GM12892 (cell line): ENCODE measurements around the gene ULK1.

ENCODE experiments used
- DNase-seq: peaks from one replicate; pipeline ENCODE4 v3.0.0; 2011; ENCODE audit not compliant: insufficient read length
- FAIRE-seq: peaks from 2 replicates; lab custom pipeline; 2011; peaks lifted over from hg19 to GRCh38; lab: Jason Lieb, UNC
- POLR2A ChIP-seq: IDR thresholded peaks from 2 replicates; pipeline ENCODE4 v1.6.1; 2011; ENCODE audit warnings: low read depth, low read length, control low read depth
- POLR2AphosphoS5 ChIP-seq: IDR thresholded peaks from 2 replicates; pipeline ENCODE4 v1.6.1; 2011; ENCODE audit warnings: low read depth, low read length, control low read depth
- TAF1 ChIP-seq: IDR thresholded peaks from 2 replicates; pipeline ENCODE4 v1.6.1; 2011; ENCODE audit warnings: low read depth, mild to moderate bottlenecking, control low read depth, low read length, borderline replicate concordance

ULK1 gene

DNA sequence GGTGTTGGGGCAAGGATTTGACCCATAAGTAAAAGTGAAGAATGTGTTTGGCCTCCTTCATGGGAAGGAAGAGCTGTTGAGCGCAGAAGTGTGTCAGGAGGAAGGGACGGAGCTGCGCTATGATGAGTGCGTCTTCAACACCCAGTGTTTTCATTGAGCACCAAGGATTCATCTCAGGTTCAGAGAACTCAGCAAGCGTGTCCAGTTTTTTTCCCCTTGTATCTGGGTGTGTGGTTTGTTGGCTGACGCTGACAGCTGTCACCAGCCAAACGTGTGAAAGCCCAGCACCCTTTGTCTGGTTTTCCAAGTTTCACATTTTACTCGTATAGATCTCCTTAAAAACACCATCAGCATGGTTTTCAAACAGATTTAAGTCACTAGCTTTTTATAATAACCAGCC lies 67.6 kb downstream of the ULK1 start:
- DNase-seq (no peak), FAIRE-seq (no peak)
- no peak for TF ChIP-seq TAF1
- no peak for TF ChIP-seq POLR2AphosphoS5
- TF ChIP-seq POLR2A: no peak

GRCh38 chr12:131963381-131963780 lies 69.0 kb downstream of the ULK1 start:
- TF ChIP-seq POLR2AphosphoS5: no peak
- TF ChIP-seq TAF1: no peak
- no peak for TF ChIP-seq POLR2A
- DNase-seq (no peak), FAIRE-seq (no peak)

- TF ChIP-seq POLR2AphosphoS5 (no peak), TAF1 (no peak), POLR2A (no peak)
- no peak for FAIRE-seq
Measured at GRCh38 chr12:131965073-131965472, 70.7 kb downstream of the ULK1 start.

DNA sequence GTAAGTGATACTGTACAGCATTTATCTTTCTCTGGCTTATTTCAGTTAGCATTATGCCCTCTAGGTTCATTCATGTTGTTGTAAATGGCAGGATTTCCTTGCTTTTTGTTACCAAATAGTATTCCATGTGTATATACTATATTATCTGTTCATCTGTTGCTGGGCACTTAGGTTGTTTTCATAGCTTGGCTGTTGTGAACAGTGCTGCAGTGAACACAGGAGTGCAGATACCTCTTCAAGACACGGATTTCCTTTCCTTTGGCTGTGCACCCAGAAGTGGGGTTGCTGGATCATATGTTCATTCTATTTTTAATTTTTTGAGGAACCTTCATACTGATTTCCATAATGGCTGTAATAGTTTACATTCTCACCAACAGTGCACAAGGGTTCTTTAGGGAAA lies 76.8 kb downstream of the ULK1 start:
- FAIRE-seq: no peak
- no peak for DNase-seq
- TF ChIP-seq TAF1: no peak

More at GRCh38 chr12:131965073-131965472, 70.7 kb downstream of the ULK1 start:
- DNase-seq: no peak
